Endothelial cell of umbilical vein (primary cell): ENCODE data around the gene PEX3.

Experiments used
- CTCF ChIP-seq, 2 donors: IDR thresholded peaks; 1 replicate in 1 of 2; 2 replicates in 1 of 2; pipeline ENCODE4 v1.5.1; 2011; ENCODE audit warnings: low read length in 2 of 2, mild to moderate bottlenecking in 2 of 2, moderate library complexity in 2 of 2, control low read depth in 1 of 2, inconsistent platforms in 1 of 2, low read depth in 1 of 2; ENCODE audit not compliant: insufficient read depth in 1 of 2; ENCODE audit errors: extremely low read depth in 1 of 2
- EZH2 ChIP-seq: IDR thresholded peaks from 2 replicates; pipeline ENCODE4 v1.6.1; 2012; ENCODE audit warnings: borderline replicate concordance, low read depth, mild to moderate bottlenecking, moderate library complexity, low read length, inconsistent platforms; ENCODE audit not compliant: severe bottlenecking
- MYC ChIP-seq: IDR thresholded peaks from one replicate; pipeline ENCODE4 v1.6.1; 2011; ENCODE audit warnings: mild to moderate bottlenecking, low read depth, low read length

DNA sequence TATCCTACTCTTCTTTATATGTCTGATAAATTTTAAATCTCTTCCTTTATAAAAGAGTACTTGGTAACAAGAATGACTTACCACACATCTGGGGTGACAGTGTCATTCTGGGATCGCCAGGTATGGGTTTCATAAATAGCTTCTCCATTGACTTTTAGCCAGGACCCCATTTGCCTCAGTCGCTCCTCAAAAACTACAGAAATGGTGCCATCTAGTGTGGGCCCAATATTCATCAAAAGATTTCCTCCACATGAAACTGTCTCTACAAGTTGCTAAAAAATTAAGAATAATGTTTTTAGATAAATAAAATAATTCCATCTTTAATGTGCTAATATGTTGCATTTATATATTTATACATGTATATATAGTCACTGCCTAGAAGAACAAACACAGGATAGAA is 51.2 kb downstream of the PEX3 start:
- TF ChIP-seq CTCF (IDR thresholded peaks at IDR 0.05; ENCODE audit: extremely low read depth in 1 of 2, insufficient read depth in 1 of 2, low read depth in 1 of 2, low read length in 2 of 2) (no peak), EZH2 (no peak), MYC (no peak)
